ENCODE results near the gene CACUL1.

CACUL1 gene

GRCh38 chr10:118629211-118629610 is 125.6 kb downstream of the CACUL1 start:
- DNase-seq = no peak

- no peak for DNase-seq
Measured at GRCh38 chr10:118628397-118628796, 126.4 kb downstream of the CACUL1 start.

- DNase-seq = no peak
Measured at GRCh38 chr10:118626953-118627352, 127.8 kb downstream of the CACUL1 start.

Measured in activated CD4-positive, CD25-positive, alpha-beta regulatory T cell (primary cell).